H9 (cell line): ENCODE results near the gene GNAS. TPM values are rescaled to one million over a fixed set of nuclear protein-coding genes. Genes with fewer than 3 reads are reported as not detected.
A peak's percentile ranks its signal among the peaks of the same experiment; 100 is the strongest.

Source experiments
- DNase-seq: peaks from one replicate; pipeline ENCODE4 v3.0.0-alpha.2; 2017
- H2AFZ ChIP-seq: one replicate; pipeline ENCODE4 v1.6.1; 2013; ENCODE audit warnings: mild to moderate bottlenecking, low read length, control low read depth, moderate library complexity
- H2AK5ac ChIP-seq: 2 replicates; pipeline ENCODE4 v1.6.1; 2013; ENCODE audit warnings: low read length, control low read depth, mixed read lengths; ENCODE audit not compliant: insufficient read length
- H2BK120ac ChIP-seq: one replicate; pipeline ENCODE4 v1.6.1; 2013; ENCODE audit warnings: low read depth, mild to moderate bottlenecking, low read length, control low read depth, inconsistent platforms; ENCODE audit not compliant: poor library complexity, severe bottlenecking
- H2BK12ac ChIP-seq: 2 replicates; pipeline ENCODE4 v1.6.1; 2013; ENCODE audit warnings: low read length, control low read depth, mixed read lengths, low read depth; ENCODE audit not compliant: insufficient read length
- H2BK15ac ChIP-seq: 2 replicates; pipeline ENCODE4 v1.6.1; 2013; ENCODE audit warnings: low read depth, low read length, control low read depth
- H2BK20ac ChIP-seq: one replicate; pipeline ENCODE4 v1.6.1; 2013; ENCODE audit warnings: low read depth, mild to moderate bottlenecking, low read length, control low read depth, inconsistent platforms; ENCODE audit not compliant: poor library complexity, severe bottlenecking
- H2BK5ac ChIP-seq: 2 replicates; pipeline ENCODE4 v1.6.1; 2013; ENCODE audit warnings: low read length, control low read depth, mixed read lengths; ENCODE audit not compliant: insufficient read length
- H3K14ac ChIP-seq: 2 replicates; pipeline ENCODE4 v1.6.1; 2013; ENCODE audit warnings: low read length, control low read depth; ENCODE audit not compliant: insufficient read depth
- H3K18ac ChIP-seq: 2 replicates; pipeline ENCODE4 v1.6.1; 2013; ENCODE audit warnings: low read depth, mild to moderate bottlenecking, mixed read lengths, low read length, control low read depth; ENCODE audit not compliant: insufficient read length
- H3K23ac ChIP-seq: 2 replicates; pipeline ENCODE4 v1.6.1; 2013; ENCODE audit warnings: low read length, control low read depth, mixed read lengths, low read depth; ENCODE audit not compliant: insufficient read length
- H3K23me2 ChIP-seq: 2 replicates; pipeline ENCODE4 v1.6.1; 2013; ENCODE audit warnings: low read depth, mild to moderate bottlenecking, mixed read lengths, low read length, control low read depth; ENCODE audit not compliant: insufficient read length, poor library complexity, severe bottlenecking
- H3K27ac ChIP-seq: 2 replicates; pipeline ENCODE4 v1.5.1; 2013; ENCODE audit warnings: low read length, control low read depth, mixed read lengths, low read depth; ENCODE audit not compliant: insufficient read length
- H3K27me3 ChIP-seq: 2 replicates; pipeline ENCODE4 v1.6.1; 2013; ENCODE audit warnings: low read length, control low read depth, inconsistent platforms; ENCODE audit not compliant: insufficient read depth
- H3K4ac ChIP-seq: 2 replicates; pipeline ENCODE4 v1.6.1; 2013; ENCODE audit warnings: low read depth, mild to moderate bottlenecking, control low read depth, inconsistent platforms, low read length, moderate library complexity
- H3K4me1 ChIP-seq: 2 replicates; pipeline ENCODE4 v1.6.1; 2013; ENCODE audit warnings: low read length, control low read depth, inconsistent platforms; ENCODE audit not compliant: insufficient read depth
- H3K4me2 ChIP-seq: 2 replicates; pipeline ENCODE4 v1.6.1; 2013; ENCODE audit warnings: low read length, control low read depth, mixed read lengths; ENCODE audit not compliant: insufficient read length, insufficient read depth
- H3K56ac ChIP-seq: 2 replicates; pipeline ENCODE4 v1.6.1; 2013; ENCODE audit warnings: low read depth, mild to moderate bottlenecking, mixed read lengths, low read length, control low read depth; ENCODE audit not compliant: insufficient read length
- H3K79me1 ChIP-seq: 2 replicates; pipeline ENCODE4 v1.6.1; 2013; ENCODE audit warnings: low read depth, mild to moderate bottlenecking, moderate library complexity, low read length, control low read depth, inconsistent platforms; ENCODE audit not compliant: insufficient read depth, poor library complexity, severe bottlenecking
- H3K79me2 ChIP-seq: 2 replicates; pipeline ENCODE4 v1.6.1; 2013; ENCODE audit warnings: low read length, control low read depth, inconsistent platforms; ENCODE audit not compliant: insufficient read depth
- H3K9ac ChIP-seq: 2 replicates; pipeline ENCODE4 v1.6.1; 2013; ENCODE audit warnings: low read length, control low read depth, mixed read lengths; ENCODE audit not compliant: insufficient read length; ENCODE audit errors: extremely low read depth
- H3K9me3 ChIP-seq: one replicate; pipeline ENCODE4 v1.6.1; 2013; ENCODE audit warnings: low read depth, low read length, inconsistent platforms; ENCODE audit not compliant: control insufficient read depth
- H3T11ph ChIP-seq: one replicate; pipeline ENCODE4 v1.6.1; 2013; ENCODE audit warnings: mild to moderate bottlenecking, low read length, control low read depth, inconsistent platforms
- H4K20me1 ChIP-seq: one replicate; pipeline ENCODE4 v1.6.1; 2013; ENCODE audit not compliant: control insufficient read depth, insufficient read length, insufficient read depth
- H4K5ac ChIP-seq: 2 replicates; pipeline ENCODE4 v1.6.1; 2013; ENCODE audit warnings: low read depth, mild to moderate bottlenecking, mixed read lengths, low read length, control low read depth; ENCODE audit not compliant: insufficient read length
- H4K8ac ChIP-seq: replicated peaks from 2 replicates; pipeline ENCODE4 v1.6.1; 2013; ENCODE audit warnings: low read length, control low read depth, mixed read lengths, low read depth; ENCODE audit not compliant: insufficient read length
- H4K91ac ChIP-seq: 2 replicates; pipeline ENCODE4 v1.6.1; 2013; ENCODE audit warnings: low read depth, mild to moderate bottlenecking, moderate library complexity, mixed read lengths, low read length, control low read depth; ENCODE audit not compliant: insufficient read length
- H3K27ac Mint-ChIP-seq, 3 experiments: 2 replicates in 2 of 3; 3 replicates in 1 of 3; pipeline ENCODE4 v1.8.0; 2020 to 2021; ENCODE audit warnings: mixed read lengths in 3 of 3, mild to moderate bottlenecking in 1 of 3, moderate library complexity in 1 of 3
- H3K27me3 Mint-ChIP-seq: 2 replicates; pipeline ENCODE4 v1.8.0; 2021; ENCODE audit warnings: low read depth, mild to moderate bottlenecking, moderate library complexity, mixed read lengths
- H3K36me3 Mint-ChIP-seq, 3 experiments: 2 replicates in 2 of 3; 3 replicates in 1 of 3; pipeline ENCODE4 v1.8.0; 2020 to 2021; ENCODE audit warnings: low read depth in 3 of 3, mixed read lengths in 3 of 3; ENCODE audit not compliant: insufficient read depth in 1 of 3
- H3K4me1 Mint-ChIP-seq, 2 experiments: 2 replicates each; pipeline ENCODE4 v1.8.0; 2020; ENCODE audit warnings: mixed read lengths in 2 of 2
- H3K4me3 Mint-ChIP-seq, 2 experiments: 2 replicates in 1 of 2; 3 replicates in 1 of 2; pipeline ENCODE4 v1.8.0; 2020 to 2021; ENCODE audit warnings: mild to moderate bottlenecking in 2 of 2, mixed read lengths in 2 of 2, moderate library complexity in 1 of 2
- H3K9me3 Mint-ChIP-seq, 2 experiments: 2 replicates in 1 of 2; 3 replicates in 1 of 2; pipeline ENCODE4 v1.8.0; 2020; ENCODE audit warnings: mild to moderate bottlenecking in 2 of 2, mixed read lengths in 2 of 2, moderate library complexity in 1 of 2
- CTCF ChIP-seq: fragments of 200-600 bp; sonication (generic); conservative IDR thresholded peaks from 3 replicates; pipeline ENCODE4 v1.8.0; 2021; ENCODE audit warnings: antibody characterized with exemption, mild to moderate bottlenecking
- WGBS: extraction: QIAGEN DNeasy Blood & Tissue Kit; methylation state at CpG from one replicate; pipeline ENCODE4 v1.1.7; 2013; ENCODE audit warnings: missing lambda C conversion rate, low lambda C conversion rate, mixed read lengths; ENCODE audit not compliant: insufficient read length; ENCODE audit errors: extremely low coverage; 5-methylcytosine and 5-hydroxymethylcytosine counted together
- total RNA-seq: library from RNA; stranded (reverse); gene quantifications from 2 replicates; pipeline ENCODE4 v1.2.1, GENCODE V29; 2021

Gene GNAS
- total RNA-seq, 1 experiment from 2014 or later = 920 TPM

- Mint-ChIP-seq H3K27ac (peak overlapping the region in 1 of 3 experiments; percentile 66; a peak in 1 of 7 replicates), H3K36me3 (peaks cover 69 to 90% (median 89%) of the 10 kb centered on the region in 3 experiments; a peak in 6 of 7 replicates), H3K27me3 (no peaks in the 10 kb centered on the region), H3K4me3 (no peak overlapping the region), H3K9me3 (no peaks in the 10 kb centered on the region), H3K4me1 (0 out of 4 replicates have a peak, but pooled peaks cover 0 to 3% of the 10 kb centered on the region in 2 experiments)
- Histone ChIP-seq H3K14ac (no peak overlapping the region), H3K23ac (no peak overlapping the region), H3K9ac (no peak overlapping the region), H2BK5ac (no peak overlapping the region), H4K91ac (no peak overlapping the region), H2AK5ac (no peak overlapping the region), H3K4me2 (no peak overlapping the region), H3K9me3 (no peaks in the 10 kb centered on the region), H4K5ac (no peak overlapping the region), H2AFZ (no peak overlapping the region), H3T11ph (no peak overlapping the region), H3K79me2 (no peaks in the 10 kb centered on the region), H2BK120ac (no peak overlapping the region), H3K4me1 (no peaks in the 10 kb centered on the region), H4K8ac (no peak overlapping the region), H3K27me3 (no peaks in the 10 kb centered on the region), H2BK20ac (no peak overlapping the region), H4K20me1 (no peaks in the 10 kb centered on the region), H3K4ac (no peak overlapping the region), H2BK12ac (no peak overlapping the region), H3K23me2 (no peaks in the 10 kb centered on the region), H3K18ac (no peak overlapping the region), H2BK15ac (no peak overlapping the region), H3K56ac (no peak overlapping the region), H3K79me1 (no peaks in the 10 kb centered on the region), H3K27ac (no peak overlapping the region)
- no peak for TF ChIP-seq CTCF
- DNase-seq = no peak
- WGBS = no CpG with 5 or more reads among the region's 4 CpGs
These were observed 55.7 kb downstream of the GNAS start for GRCh38 chr20:58908221-58908620.
